ENCODE results near the gene CD82. TPM values are rescaled to one million over a fixed set of nuclear protein-coding genes. Genes with fewer than 3 reads are reported as not detected.

Gene CD82
- total and polyA plus RNA-seq, 2 donors (not counting 1 experiment from before 2014, with no cell fraction given) = 192 to 438 TPM

DNA sequence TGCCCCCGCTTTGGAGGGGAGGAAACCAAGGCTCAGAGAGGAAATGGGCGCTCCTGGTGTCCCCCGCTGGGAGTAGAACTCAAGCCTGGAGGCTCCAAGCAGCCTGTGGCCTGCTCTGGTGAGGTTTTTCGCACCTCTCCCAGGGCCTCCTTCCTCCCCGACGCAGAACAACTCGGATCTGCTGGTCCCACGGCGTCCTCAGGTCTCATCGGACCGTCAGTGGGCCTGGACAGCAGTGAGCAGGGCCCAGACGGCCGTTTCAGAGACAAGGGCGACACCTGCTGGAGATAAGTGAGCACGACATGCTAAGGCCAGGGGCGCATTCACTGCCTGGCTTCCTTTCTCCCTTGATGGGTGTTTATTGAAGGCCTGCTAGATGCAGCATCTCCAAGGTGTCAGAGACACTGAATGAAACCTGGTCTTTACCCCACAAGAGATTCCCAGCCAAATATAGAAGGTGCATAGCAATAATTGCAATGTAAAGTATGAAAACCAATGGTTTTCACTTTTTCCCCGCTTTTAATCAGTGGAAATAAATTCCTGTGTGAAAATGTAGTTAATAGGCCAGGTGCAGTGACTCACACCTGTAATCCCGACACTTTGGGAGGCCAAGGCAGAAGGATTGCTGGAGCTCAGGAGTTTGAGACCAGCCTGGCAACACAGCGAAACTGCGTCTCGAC is 26.9 kb upstream of the CD82 start:
- Mint-ChIP-seq H3K4me3 (no peak overlapping the region), H3K27ac (no peak overlapping the region), H3K27me3 (peaks cover 17% of the 10 kb centered on the region), H3K9me3 (ENCODE audit: insufficient read depth) (no peaks in the 10 kb centered on the region), H3K4me1 (peaks cover 5% of the 10 kb centered on the region)
- DNase-seq (peak; percentile 81), ATAC-seq (ENCODE audit: low read depth) (peak; percentile 93)
- Histone ChIP-seq H2AFZ (ENCODE audit: insufficient read depth, low read depth, low read length, poor library complexity, severe bottlenecking) (peak overlapping the region; percentile 44), H3K9ac (ENCODE audit: low read length) (no peak overlapping the region), H3K36me3 (replicated peaks in 1 of 2; ENCODE audit: control extremely low read depth in 1 of 2, control insufficient read depth in 1 of 2, extremely low read depth in 1 of 2, insufficient read depth in 2 of 2, low read length in 1 of 2) (no peaks in the 10 kb centered on the region), H3K79me2 (ENCODE audit: control insufficient read depth, insufficient read depth, low read length) (no peaks in the 10 kb centered on the region), H3K27me3 (replicated peaks in 1 of 4; ENCODE audit: control extremely low read depth in 1 of 4, control insufficient read depth in 3 of 4, insufficient read depth in 4 of 4, low read length in 3 of 4) (peaks cover 0 to 16% (median 2%) of the 10 kb centered on the region in 4 experiments), H3K27ac (ENCODE audit: low read length in 2 of 2) (no peak overlapping the region), H4K20me1 (ENCODE audit: control insufficient read depth, insufficient read depth, low read length, poor library complexity, severe bottlenecking) (no peaks in the 10 kb centered on the region), H3K4me1 (ENCODE audit: control insufficient read depth in 2 of 2, insufficient read depth in 2 of 2, low read length in 2 of 2) (peaks cover 0 to 6% of the 10 kb centered on the region in 2 donors), H3K9me3 (ENCODE audit: control extremely low read depth in 1 of 3, control insufficient read depth in 2 of 3, insufficient read depth in 1 of 3, low read length in 2 of 3) (no peaks in the 10 kb centered on the region), H3K4me3 (ENCODE audit: control extremely low read depth in 1 of 5, extremely low read depth in 1 of 5, insufficient read depth in 1 of 5, low read depth in 2 of 5, low read length in 4 of 5) (no peak overlapping the region), H3K4me2 (replicated peaks; ENCODE audit: low read depth, low read length, poor library complexity, severe bottlenecking) (peak overlapping the region; percentile 49)
- peak; percentile 100 for TF ChIP-seq CTCF (IDR thresholded peaks at IDR 0.05)
- TF ChIP-seq EZH2 (IDR thresholded peaks at IDR 0.05; ENCODE audit: borderline replicate concordance, insufficient read depth, low read depth, low read length, poor library complexity, severe bottlenecking) = no peak
- 28% methylated on average over 21 of the region's 21 CpGs for WGBS (ENCODE audit: insufficient coverage)
- intact Hi-C loops (cut with micrococcal nuclease) = loop anchor here (1.0 kb wide), 1 partner anchor 15 kb away; no protein-coding TSS in a partner anchor
- ChIA-PET POLR2A (no interaction called here), CTCF (interaction anchor here (0.6 to 5.7 kb wide), 19 partner anchors 9 to 572 kb away, joined by 3 to 47 read pairs (median 4); partner anchors contain the start of genes CD82 and EXT2)

DNA sequence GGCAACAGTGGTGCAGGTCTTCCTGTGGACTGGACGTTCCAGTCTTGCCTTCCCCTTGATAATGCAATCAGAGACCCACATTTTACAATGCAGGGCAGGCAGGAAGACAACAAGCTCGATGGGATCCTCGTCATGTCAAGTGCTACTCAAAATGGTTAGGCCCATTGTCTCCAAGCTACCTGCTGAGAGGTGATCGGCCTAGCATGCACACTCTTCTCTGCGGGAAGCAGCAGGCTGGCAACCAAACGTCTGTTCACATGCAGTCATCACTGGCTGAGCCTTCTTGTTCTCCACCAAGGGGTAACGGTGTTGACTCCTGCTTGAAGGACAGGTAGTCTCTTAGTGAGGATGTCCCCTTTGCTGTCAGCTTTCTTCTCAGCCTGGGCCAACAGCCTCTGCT is 25.5 kb upstream of the CD82 start:
- no peaks in the 10 kb centered on the region for H3K9me3 Mint-ChIP-seq (ENCODE audit: insufficient read depth)
- DNase-seq = no peak
- H3K27ac ChIP-seq (ENCODE audit: low read length in 2 of 2) = no peak overlapping the region
- ChIA-PET CTCF (interaction anchor here (0.7 to 5.7 kb wide), 11 partner anchors 13 to 447 kb away, joined by 3 to 47 read pairs (median 4); partner anchors contain the start of gene EXT2), POLR2A (no interaction called here)
- H3K4me1 ChIP-seq (ENCODE audit: control insufficient read depth in 2 of 2, insufficient read depth in 2 of 2, low read length in 2 of 2) = peaks cover 0 to 6% of the 10 kb centered on the region in 2 donors
- TF ChIP-seq CTCF (IDR thresholded peaks at IDR 0.05) = no peak
- no peak for TF ChIP-seq EZH2 (IDR thresholded peaks at IDR 0.05; ENCODE audit: borderline replicate concordance, insufficient read depth, low read depth, low read length, poor library complexity, severe bottlenecking)
- no peak overlapping the region for H3K4me3 Mint-ChIP-seq
- no peaks in the 10 kb centered on the region for H4K20me1 ChIP-seq (ENCODE audit: control insufficient read depth, insufficient read depth, low read length, poor library complexity, severe bottlenecking)
- no peak overlapping the region for H3K4me2 ChIP-seq (replicated peaks; ENCODE audit: low read depth, low read length, poor library complexity, severe bottlenecking)
- peaks cover 9% of the 10 kb centered on the region for H3K27me3 Mint-ChIP-seq
- no peak for ATAC-seq (ENCODE audit: low read depth)
- intact Hi-C loops (cut with micrococcal nuclease) = no loop called here
- no peak overlapping the region for H3K4me3 ChIP-seq (ENCODE audit: control extremely low read depth in 1 of 5, extremely low read depth in 1 of 5, insufficient read depth in 1 of 5, low read depth in 2 of 5, low read length in 4 of 5)
- no peaks in the 10 kb centered on the region for H3K9me3 ChIP-seq (ENCODE audit: control extremely low read depth in 1 of 3, control insufficient read depth in 2 of 3, insufficient read depth in 1 of 3, low read length in 2 of 3)
- 89% methylated on average over 7 of the region's 7 CpGs for WGBS (ENCODE audit: insufficient coverage)
- peaks cover 5% of the 10 kb centered on the region for H3K4me1 Mint-ChIP-seq
- H3K9ac ChIP-seq (ENCODE audit: low read length) = no peak overlapping the region
- H3K27me3 ChIP-seq (replicated peaks in 1 of 4; ENCODE audit: control extremely low read depth in 1 of 4, control insufficient read depth in 3 of 4, insufficient read depth in 4 of 4, low read length in 3 of 4) = peaks cover 0 to 13% (median 2%) of the 10 kb centered on the region in 4 experiments
- H3K79me2 ChIP-seq (ENCODE audit: control insufficient read depth, insufficient read depth, low read length) = no peaks in the 10 kb centered on the region
- no peaks in the 10 kb centered on the region for H3K36me3 ChIP-seq (replicated peaks in 1 of 2; ENCODE audit: control extremely low read depth in 1 of 2, control insufficient read depth in 1 of 2, extremely low read depth in 1 of 2, insufficient read depth in 2 of 2, low read length in 1 of 2)
- H2AFZ ChIP-seq (ENCODE audit: insufficient read depth, low read depth, low read length, poor library complexity, severe bottlenecking) = no peak overlapping the region
- H3K27ac Mint-ChIP-seq = no peak overlapping the region
